Fibroblast of mammary gland (primary cell): ENCODE data around the gene LAMTOR5.
"Not testable (repeated sequence)": the region's sequence is repeated elsewhere in the genome, so short reads cannot be mapped to it uniquely, and the experiment has no call there.

Experiments
- DNase-seq: peaks from one replicate; pipeline ENCODE4 v3.0.0-alpha.2; 2010; ENCODE audit warnings: low read depth
- H3K4me3 ChIP-seq: 2 replicates; pipeline ENCODE4 v1.5.1; 2011; ENCODE audit warnings: low read depth, mild to moderate bottlenecking, low read length, moderate library complexity; ENCODE audit not compliant: control insufficient read depth
- TF ChIP-seq, protein P1 (sequence below): conservative IDR thresholded peaks from 2 replicates; pipeline ENCODE4 v1.5.1; 2011; ENCODE audit warnings: low read depth, low read length, inconsistent platforms; ENCODE audit not compliant: control insufficient read depth, insufficient read depth

LAMTOR5 gene

GRCh38 chr1:110420023-110420662 is 12.6 kb upstream of the LAMTOR5 start:
- TF ChIP-seq, protein P1, sequence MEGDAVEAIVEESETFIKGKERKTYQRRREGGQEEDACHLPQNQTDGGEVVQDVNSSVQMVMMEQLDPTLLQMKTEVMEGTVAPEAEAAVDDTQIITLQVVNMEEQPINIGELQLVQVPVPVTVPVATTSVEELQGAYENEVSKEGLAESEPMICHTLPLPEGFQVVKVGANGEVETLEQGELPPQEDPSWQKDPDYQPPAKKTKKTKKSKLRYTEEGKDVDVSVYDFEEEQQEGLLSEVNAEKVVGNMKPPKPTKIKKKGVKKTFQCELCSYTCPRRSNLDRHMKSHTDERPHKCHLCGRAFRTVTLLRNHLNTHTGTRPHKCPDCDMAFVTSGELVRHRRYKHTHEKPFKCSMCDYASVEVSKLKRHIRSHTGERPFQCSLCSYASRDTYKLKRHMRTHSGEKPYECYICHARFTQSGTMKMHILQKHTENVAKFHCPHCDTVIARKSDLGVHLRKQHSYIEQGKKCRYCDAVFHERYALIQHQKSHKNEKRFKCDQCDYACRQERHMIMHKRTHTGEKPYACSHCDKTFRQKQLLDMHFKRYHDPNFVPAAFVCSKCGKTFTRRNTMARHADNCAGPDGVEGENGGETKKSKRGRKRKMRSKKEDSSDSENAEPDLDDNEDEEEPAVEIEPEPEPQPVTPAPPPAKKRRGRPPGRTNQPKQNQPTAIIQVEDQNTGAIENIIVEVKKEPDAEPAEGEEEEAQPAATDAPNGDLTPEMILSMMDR: no peak
- no peak overlapping the region for H3K4me3 ChIP-seq
- DNase-seq: no peak

DNA sequence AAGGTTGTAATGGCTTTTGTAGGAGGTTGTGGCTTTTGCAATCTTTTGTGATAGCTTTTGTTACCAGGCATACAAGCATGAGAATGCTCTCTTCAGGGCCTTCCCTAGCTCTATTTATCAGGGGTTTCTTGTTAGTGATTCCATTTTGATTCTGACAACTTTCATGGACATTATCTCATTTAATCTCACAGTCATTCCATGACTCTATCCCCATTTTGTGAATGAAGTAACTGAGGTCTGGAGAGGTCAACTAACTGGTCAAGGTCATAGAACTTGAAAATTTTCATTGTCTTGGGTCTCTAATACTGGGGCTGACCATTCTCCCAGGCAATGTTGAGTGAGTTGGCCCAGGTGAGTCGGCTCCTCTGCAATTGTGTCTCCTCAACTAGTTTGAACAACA is 11.2 kb upstream of the LAMTOR5 start:
- DNase-seq: no peak
- no peak overlapping the region for H3K4me3 ChIP-seq
- TF ChIP-seq, protein P1: no peak

DNA sequence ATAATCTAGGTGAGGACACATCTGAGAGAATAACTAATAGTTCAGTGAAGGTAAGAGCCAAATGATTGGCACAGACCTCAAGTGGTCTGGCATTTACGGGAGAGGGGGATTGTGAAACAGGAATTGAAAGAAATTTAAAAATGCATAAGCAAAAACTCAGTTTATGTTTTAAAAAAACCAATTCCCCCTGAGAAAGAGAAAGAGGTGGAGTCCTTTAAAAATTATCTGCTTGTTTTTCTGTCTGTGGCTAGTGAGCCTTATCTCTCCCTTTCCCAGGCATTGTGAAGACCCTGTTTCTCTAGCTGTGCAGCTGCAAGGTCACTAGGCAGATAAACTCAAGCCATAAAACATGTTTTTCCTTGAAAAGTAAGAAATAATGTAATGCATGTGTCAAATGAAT is 5.6 kb upstream of the LAMTOR5 start:
- not testable (repeated sequence) for H3K4me3 ChIP-seq, DNase-seq

- peak; percentile 71 for DNase-seq
- H3K4me3 ChIP-seq: no peak overlapping the region
- TF ChIP-seq, protein P1: peak; percentile 87
Observed at GRCh38 chr1:110412576-110412975, 5.1 kb upstream of the LAMTOR5 start.

- no peak overlapping the region for H3K4me3 ChIP-seq
- TF ChIP-seq, protein P1: no peak
- no peak for DNase-seq
Observed at GRCh38 chr1:110411173-110411735, 3.8 kb upstream of the LAMTOR5 start.

DNA sequence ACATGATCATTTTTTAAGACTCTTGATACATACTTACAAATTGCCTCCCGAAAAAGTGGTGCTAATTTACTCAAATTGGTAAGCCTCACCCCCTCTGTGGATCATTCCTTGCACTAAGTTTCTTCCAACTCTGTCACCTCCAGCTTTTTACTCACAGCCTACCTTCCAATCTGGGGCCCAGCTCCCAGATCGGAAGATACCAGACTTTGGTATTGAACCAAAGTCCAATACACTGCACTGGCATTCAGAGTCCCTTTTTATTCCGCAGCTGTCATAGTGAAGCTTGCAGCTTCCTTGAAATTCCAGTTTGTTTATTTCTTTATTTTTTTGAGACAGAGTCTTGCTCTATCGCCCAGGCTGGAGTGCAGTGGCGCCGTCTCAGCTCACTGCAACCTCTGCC is 1.8 kb upstream of the LAMTOR5 start:
- no peak overlapping the region for H3K4me3 ChIP-seq
- no peak for DNase-seq
- TF ChIP-seq, protein P1: no peak

- DNase-seq: peak; percentile 25
- TF ChIP-seq, protein P1: no peak
- peak overlapping the region; percentile 93 for H3K4me3 ChIP-seq
Observed at GRCh38 chr1:110408488-110408887, 994 bp upstream of the LAMTOR5 start.

GRCh38 chr1:110406407-110406806 is 1.1 kb downstream of the LAMTOR5 start:
- DNase-seq: not testable (repeated sequence)
- peak overlapping the region; percentile 93 for H3K4me3 ChIP-seq
